Measurements from ENCODE around the gene RBBP8.

GRCh38 chr18:22971038-22971437, 37.9 kb downstream of the RBBP8 start:
- TF ChIP-seq, protein P1, sequence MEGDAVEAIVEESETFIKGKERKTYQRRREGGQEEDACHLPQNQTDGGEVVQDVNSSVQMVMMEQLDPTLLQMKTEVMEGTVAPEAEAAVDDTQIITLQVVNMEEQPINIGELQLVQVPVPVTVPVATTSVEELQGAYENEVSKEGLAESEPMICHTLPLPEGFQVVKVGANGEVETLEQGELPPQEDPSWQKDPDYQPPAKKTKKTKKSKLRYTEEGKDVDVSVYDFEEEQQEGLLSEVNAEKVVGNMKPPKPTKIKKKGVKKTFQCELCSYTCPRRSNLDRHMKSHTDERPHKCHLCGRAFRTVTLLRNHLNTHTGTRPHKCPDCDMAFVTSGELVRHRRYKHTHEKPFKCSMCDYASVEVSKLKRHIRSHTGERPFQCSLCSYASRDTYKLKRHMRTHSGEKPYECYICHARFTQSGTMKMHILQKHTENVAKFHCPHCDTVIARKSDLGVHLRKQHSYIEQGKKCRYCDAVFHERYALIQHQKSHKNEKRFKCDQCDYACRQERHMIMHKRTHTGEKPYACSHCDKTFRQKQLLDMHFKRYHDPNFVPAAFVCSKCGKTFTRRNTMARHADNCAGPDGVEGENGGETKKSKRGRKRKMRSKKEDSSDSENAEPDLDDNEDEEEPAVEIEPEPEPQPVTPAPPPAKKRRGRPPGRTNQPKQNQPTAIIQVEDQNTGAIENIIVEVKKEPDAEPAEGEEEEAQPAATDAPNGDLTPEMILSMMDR (IDR thresholded peaks at IDR 0.05; ENCODE audit: low read depth, low read length, missing input control), result no peak
- no peak for TF ChIP-seq MAX (IDR thresholded peaks at IDR 0.05)
- TF ChIP-seq, protein P2, sequence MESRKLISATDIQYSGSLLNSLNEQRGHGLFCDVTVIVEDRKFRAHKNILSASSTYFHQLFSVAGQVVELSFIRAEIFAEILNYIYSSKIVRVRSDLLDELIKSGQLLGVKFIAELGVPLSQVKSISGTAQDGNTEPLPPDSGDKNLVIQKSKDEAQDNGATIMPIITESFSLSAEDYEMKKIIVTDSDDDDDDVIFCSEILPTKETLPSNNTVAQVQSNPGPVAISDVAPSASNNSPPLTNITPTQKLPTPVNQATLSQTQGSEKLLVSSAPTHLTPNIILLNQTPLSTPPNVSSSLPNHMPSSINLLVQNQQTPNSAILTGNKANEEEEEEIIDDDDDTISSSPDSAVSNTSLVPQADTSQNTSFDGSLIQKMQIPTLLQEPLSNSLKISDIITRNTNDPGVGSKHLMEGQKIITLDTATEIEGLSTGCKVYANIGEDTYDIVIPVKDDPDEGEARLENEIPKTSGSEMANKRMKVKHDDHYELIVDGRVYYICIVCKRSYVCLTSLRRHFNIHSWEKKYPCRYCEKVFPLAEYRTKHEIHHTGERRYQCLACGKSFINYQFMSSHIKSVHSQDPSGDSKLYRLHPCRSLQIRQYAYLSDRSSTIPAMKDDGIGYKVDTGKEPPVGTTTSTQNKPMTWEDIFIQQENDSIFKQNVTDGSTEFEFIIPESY (IDR thresholded peaks at IDR 0.05), result no peak

Measured in liver (tissue), 2 donors.